HAP-1 (cell line): ENCODE data around the gene LINC00305.

Experiments used
- DNase-seq, 2 experiments: peaks; one replicate each; pipeline ENCODE4 v3.0.0-alpha.2; 2016 to 2020; ENCODE audit warnings: low spot score in 2 of 2
- H3K27me3 ChIP-seq: fragments of 250-450 bp; sonication (Bioruptor Pico); 2 replicates; pipeline ENCODE4 v1.5.1; 2020; ENCODE audit warnings: low read depth, mild to moderate bottlenecking, moderate library complexity
- H3K36me3 ChIP-seq: fragments of 250-450 bp; sonication (Bioruptor Pico); replicated peaks from 2 replicates; pipeline ENCODE4 v1.5.1; 2020; ENCODE audit warnings: mild to moderate bottlenecking
- H3K4me1 ChIP-seq: fragments of 250-450 bp; sonication (Bioruptor Pico); 2 replicates; pipeline ENCODE4 v1.5.1; 2020; ENCODE audit warnings: mild to moderate bottlenecking
- H3K4me3 ChIP-seq: fragments of 250-450 bp; sonication (Bioruptor Pico); 2 replicates; pipeline ENCODE4 v1.5.1; 2020; ENCODE audit warnings: mild to moderate bottlenecking, moderate library complexity
- H3K9me3 ChIP-seq: fragments of 250-450 bp; sonication (Bioruptor Pico); 2 replicates; pipeline ENCODE4 v1.5.1; 2020; ENCODE audit warnings: mild to moderate bottlenecking, moderate library complexity
- in situ Hi-C: fragments of 300-500 bp; cut with MboI; formaldehyde crosslinking; loops from 3 replicates; pipeline ENCODE4 v1.14.3; 2020; ENCODE audit warnings: low sequenced_read_pairs, inconsistent platforms, mixed read lengths

Gene LINC00305

DNA sequence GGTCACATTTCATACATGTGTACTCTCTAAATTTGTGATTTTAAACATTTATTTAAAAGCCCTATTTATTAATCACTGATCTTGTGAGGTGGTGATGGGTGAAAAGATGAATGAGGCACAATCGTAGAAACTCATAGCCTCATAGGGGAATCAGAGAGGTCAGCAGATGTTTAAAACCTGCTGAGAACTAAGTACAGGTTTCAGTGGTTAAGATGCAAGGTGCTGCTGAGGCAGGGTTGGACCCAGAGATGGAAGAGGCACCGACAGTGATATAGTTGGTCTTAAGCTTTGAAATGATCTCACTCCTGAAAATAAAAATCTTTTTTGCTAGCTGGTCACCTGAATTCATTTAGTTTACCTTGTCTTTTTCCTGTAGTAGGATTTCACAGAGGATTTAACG, 49.6 kb downstream of the LINC00305 start:
- Histone ChIP-seq H3K4me3 (no peak overlapping the region), H3K27me3 (no peaks in the 10 kb centered on the region), H3K4me1 (peaks cover 3% of the 10 kb centered on the region; the same call in 1 of the 2 replicates), H3K9me3 (no peaks in the 10 kb centered on the region), H3K36me3 (no peaks in the 10 kb centered on the region)
- DNase-seq = no peak
- in situ Hi-C loops = no loop called here

DNA sequence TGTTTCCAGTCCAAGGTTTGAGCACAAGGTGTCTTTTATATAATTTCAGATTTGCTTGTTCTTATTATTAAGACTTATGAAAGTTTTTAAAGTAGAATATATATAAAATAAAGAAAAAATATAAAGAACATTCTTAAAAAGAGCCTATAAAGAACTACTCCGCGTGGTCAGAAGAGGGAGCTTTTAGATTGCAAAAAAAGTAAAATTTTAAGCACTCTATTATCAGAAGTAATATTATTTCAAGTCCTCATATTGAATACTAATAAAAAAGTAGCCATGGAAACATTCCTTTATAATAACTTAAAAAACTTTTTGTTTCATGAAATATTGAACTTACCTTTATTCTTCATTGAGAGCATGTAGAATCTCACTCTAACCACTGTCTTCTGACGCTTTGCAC, 51.4 kb downstream of the LINC00305 start:
- H3K4me1 ChIP-seq = no peaks in the 10 kb centered on the region; the same call in 1 of the 2 replicates
- H3K36me3 ChIP-seq = no peaks in the 10 kb centered on the region
- no peaks in the 10 kb centered on the region for H3K9me3 ChIP-seq
- in situ Hi-C loops = no loop called here
- H3K4me3 ChIP-seq = no peak overlapping the region
- no peaks in the 10 kb centered on the region for H3K27me3 ChIP-seq
- peak in 1 of 2 experiments; percentile 27 for DNase-seq

GRCh38 chr18:64095056-64095455, 53.8 kb downstream of the LINC00305 start:
- no peak for DNase-seq
- Histone ChIP-seq H3K9me3 (no peaks in the 10 kb centered on the region), H3K4me3 (no peak overlapping the region), H3K36me3 (no peaks in the 10 kb centered on the region), H3K27me3 (no peaks in the 10 kb centered on the region), H3K4me1 (no peaks in the 10 kb centered on the region; the same call in 1 of the 2 replicates)
- in situ Hi-C loops = no loop called here

GRCh38 chr18:64094210-64094609, 54.7 kb downstream of the LINC00305 start:
- H3K9me3 ChIP-seq = no peaks in the 10 kb centered on the region
- H3K27me3 ChIP-seq = no peaks in the 10 kb centered on the region
- H3K4me1 ChIP-seq = no peaks in the 10 kb centered on the region
- DNase-seq = no peak
- H3K36me3 ChIP-seq = no peaks in the 10 kb centered on the region
- in situ Hi-C loops = no loop called here
- no peak overlapping the region for H3K4me3 ChIP-seq

DNA sequence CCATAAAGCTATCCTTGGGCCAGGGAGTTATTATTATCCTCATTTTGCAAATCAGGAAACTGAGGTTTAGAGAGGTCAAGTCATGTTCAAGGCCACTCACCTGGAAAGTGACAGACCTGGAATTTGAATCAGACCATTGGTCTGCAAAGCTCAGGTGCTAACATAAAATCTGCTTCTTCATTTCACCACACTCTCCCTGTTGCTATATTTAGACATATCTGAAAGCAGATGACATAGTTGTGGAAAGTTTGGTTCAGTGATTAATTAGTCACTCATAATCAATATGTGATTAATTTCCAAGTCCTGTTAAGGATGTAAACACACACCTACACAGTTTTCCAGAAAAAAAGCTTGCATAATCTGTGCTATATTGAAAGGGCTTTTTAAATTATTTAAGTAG, 57.4 kb downstream of the LINC00305 start:
- in situ Hi-C loops = no loop called here
- H3K9me3 ChIP-seq = no peaks in the 10 kb centered on the region
- H3K4me1 ChIP-seq = no peaks in the 10 kb centered on the region
- H3K27me3 ChIP-seq = no peaks in the 10 kb centered on the region
- no peak overlapping the region for H3K4me3 ChIP-seq
- no peak for DNase-seq
- H3K36me3 ChIP-seq = no peaks in the 10 kb centered on the region

DNA sequence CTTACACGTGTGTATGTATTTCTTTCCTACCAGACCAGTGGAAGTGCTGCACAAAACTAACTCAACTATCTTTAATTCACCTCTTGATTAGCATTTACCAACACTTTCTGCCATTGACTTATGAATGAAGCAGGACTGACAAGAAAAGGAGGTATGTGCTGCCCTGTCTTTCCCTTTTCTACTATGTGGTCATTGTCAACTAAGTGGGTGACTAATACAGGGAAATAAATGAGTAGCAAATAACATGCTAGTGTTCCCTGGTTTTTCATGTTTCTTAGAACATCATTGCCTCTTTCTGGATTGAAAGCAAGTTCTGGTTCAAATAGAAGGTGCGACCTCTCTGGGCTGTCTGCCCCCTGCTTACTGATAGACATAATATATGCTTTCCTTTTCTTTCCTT, 58.0 kb downstream of the LINC00305 start:
- no peaks in the 10 kb centered on the region for H3K27me3 ChIP-seq
- no peaks in the 10 kb centered on the region for H3K36me3 ChIP-seq
- H3K4me3 ChIP-seq = no peak overlapping the region
- no peaks in the 10 kb centered on the region for H3K4me1 ChIP-seq
- no peak for DNase-seq
- H3K9me3 ChIP-seq = no peaks in the 10 kb centered on the region
- in situ Hi-C loops = no loop called here

DNA sequence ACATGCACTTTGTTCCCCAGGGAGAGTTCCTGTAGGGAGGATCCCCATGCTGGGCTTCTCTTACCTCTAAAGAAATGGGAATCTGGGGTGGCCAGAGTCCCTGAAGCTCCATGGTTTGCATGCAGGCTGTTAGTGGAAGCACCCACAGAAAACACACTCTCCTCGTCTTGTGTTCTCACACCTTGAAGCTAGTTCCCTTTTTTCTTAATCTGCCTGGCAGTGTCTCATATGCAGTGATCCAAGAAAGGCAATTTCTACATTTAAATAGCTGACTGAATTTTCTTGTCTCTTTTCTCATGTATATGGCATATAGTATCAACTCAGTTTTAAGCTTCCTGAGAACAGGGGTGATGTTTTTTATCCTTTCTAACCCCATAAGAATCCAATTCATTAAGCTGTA, 65.0 kb downstream of the LINC00305 start:
- H3K4me3 ChIP-seq = no peak overlapping the region
- H3K36me3 ChIP-seq = no peaks in the 10 kb centered on the region
- H3K9me3 ChIP-seq = no peaks in the 10 kb centered on the region
- no peaks in the 10 kb centered on the region for H3K27me3 ChIP-seq
- no peaks in the 10 kb centered on the region for H3K4me1 ChIP-seq
- DNase-seq = no peak
- in situ Hi-C loops = no loop called here

DNA sequence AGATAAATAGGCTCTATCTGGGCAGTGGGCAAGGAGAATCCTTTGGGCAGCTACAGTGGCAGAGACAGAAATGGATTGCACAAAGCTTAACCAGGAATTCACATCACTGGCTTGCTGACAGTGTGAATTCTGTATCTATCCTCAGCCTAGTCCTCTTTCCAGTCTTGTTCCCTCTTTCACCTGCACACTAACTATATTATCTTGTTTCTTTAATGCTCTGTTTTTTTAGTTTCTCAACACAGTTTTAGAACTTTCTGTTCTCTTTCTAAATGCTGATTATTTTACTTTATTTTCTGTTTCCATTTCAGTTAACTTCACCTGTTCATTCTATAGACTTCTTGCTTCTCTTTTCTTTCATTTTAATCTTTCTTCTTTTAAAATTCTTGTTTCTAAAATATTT, 66.4 kb downstream of the LINC00305 start:
- no peaks in the 10 kb centered on the region for H3K27me3 ChIP-seq
- in situ Hi-C loops = no loop called here
- no peak for DNase-seq

DNA sequence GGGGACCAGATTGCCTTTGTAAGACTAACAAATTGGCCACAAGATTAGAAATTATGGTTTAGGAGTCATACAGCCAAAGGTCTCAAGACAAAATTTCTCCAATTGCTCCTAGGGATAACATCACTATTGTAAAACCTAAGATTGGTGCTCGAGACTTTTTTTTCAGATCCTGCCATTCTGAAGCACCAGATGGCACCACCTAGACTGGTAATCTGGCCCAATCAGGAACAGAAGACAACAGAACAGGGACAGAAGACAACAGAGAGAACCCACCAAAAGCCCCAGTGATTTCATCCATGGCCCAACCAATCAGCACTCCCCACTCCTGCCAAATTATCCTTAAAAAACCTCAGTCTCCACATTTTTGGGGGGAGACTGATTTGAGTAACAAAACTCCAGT, 66.8 kb downstream of the LINC00305 start:
- no peak for DNase-seq
- in situ Hi-C loops = no loop called here
- Histone ChIP-seq H3K4me1 (no peaks in the 10 kb centered on the region), H3K27me3 (no peaks in the 10 kb centered on the region), H3K4me3 (no peak overlapping the region), H3K36me3 (no peaks in the 10 kb centered on the region), H3K9me3 (no peaks in the 10 kb centered on the region)

More for the DNA sequence above, 66.4 kb downstream of the LINC00305 start:
- Histone ChIP-seq H3K4me1 (no peaks in the 10 kb centered on the region), H3K9me3 (no peaks in the 10 kb centered on the region), H3K36me3 (no peaks in the 10 kb centered on the region), H3K4me3 (no peak overlapping the region)

DNA sequence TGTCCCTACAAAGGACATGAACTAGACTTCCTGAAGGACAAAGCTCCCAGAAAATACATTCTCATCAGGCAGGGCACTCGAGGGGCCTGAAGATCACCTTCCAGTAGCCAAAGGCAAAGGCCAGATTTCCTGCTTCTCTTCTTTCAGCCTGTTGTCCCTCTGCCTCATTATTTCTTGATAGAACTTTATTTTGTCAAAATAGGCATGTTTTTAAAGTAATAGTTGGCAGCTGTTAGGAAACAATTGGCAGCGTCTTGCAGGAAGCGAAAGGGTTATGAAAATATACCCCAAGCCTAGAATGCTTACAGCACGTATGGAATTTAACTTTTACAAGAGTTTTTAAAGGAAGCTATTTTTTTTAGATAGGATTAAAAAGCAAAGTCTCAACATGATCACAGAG, 74.9 kb downstream of the LINC00305 start:
- H3K36me3 ChIP-seq = no peaks in the 10 kb centered on the region
- no peak for DNase-seq
- in situ Hi-C loops = no loop called here
- no peaks in the 10 kb centered on the region for H3K27me3 ChIP-seq
- H3K4me1 ChIP-seq = no peaks in the 10 kb centered on the region
- H3K9me3 ChIP-seq = no peaks in the 10 kb centered on the region
- no peak overlapping the region for H3K4me3 ChIP-seq

DNA sequence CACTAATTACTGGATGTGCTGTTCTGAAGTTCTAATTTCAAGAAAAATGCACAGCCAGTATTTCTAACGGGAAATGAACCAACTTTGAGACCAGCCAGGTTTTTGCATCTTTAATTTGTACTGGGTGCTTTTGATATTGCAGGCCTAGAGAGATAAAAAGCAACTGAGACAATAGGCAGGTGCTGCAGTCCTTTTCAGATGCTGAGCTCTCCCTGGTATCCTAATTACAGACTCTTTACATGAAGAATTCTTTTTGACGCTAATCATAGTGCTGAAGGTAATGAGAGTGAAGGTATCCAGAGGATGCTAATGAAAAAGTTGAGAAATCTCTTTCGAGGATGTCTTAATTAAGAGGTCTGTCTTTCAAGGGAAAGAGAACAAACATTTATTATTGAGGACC, 93.9 kb downstream of the LINC00305 start:
- Histone ChIP-seq H3K9me3 (no peaks in the 10 kb centered on the region), H3K27me3 (no peaks in the 10 kb centered on the region), H3K4me1 (no peaks in the 10 kb centered on the region), H3K4me3 (no peak overlapping the region), H3K36me3 (no peaks in the 10 kb centered on the region)
- in situ Hi-C loops = no loop called here
- no peak for DNase-seq

- Histone ChIP-seq H3K36me3 (no peaks in the 10 kb centered on the region), H3K4me3 (no peak overlapping the region), H3K9me3 (no peaks in the 10 kb centered on the region), H3K27me3 (no peaks in the 10 kb centered on the region), H3K4me1 (no peaks in the 10 kb centered on the region)
- no peak for DNase-seq
- in situ Hi-C loops = no loop called here
These were observed 95.6 kb downstream of the LINC00305 start for GRCh38 chr18:64053246-64053645.

DNA sequence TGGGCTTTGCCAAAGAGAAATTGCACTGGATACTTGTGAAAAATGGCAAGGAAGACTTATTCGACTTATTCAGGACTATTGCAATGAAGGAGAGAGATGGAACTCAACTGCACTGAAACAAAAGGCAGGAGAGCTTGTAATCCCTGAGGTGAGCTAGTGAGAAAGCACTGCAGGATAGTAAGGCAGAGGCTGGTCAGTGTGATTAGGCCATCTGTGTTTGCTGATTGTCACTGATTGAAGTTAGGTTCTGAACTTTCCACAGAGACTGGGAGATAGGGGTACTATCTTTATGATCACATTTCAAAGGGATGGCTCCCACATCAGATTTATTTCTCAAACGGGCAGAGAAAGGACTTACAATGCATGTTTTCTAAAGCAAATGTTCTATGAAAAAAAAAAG, 96.1 kb downstream of the LINC00305 start:
- Histone ChIP-seq H3K4me3 (no peak overlapping the region), H3K9me3 (no peaks in the 10 kb centered on the region), H3K4me1 (no peaks in the 10 kb centered on the region), H3K27me3 (no peaks in the 10 kb centered on the region), H3K36me3 (no peaks in the 10 kb centered on the region)
- in situ Hi-C loops = no loop called here
- DNase-seq = no peak

- DNase-seq = no peak
- Histone ChIP-seq H3K4me1 (no peaks in the 10 kb centered on the region), H3K36me3 (no peaks in the 10 kb centered on the region), H3K9me3 (no peaks in the 10 kb centered on the region; the same call in 1 of the 2 replicates), H3K27me3 (no peaks in the 10 kb centered on the region), H3K4me3 (no peak overlapping the region)
- in situ Hi-C loops = no loop called here
These were observed 104.3 kb downstream of the LINC00305 start for GRCh38 chr18:64044616-64045015.

- H3K9me3 ChIP-seq = no peaks in the 10 kb centered on the region; the same call in 1 of the 2 replicates
- no peaks in the 10 kb centered on the region for H3K36me3 ChIP-seq
- H3K4me3 ChIP-seq = no peak overlapping the region
- in situ Hi-C loops = no loop called here
- no peaks in the 10 kb centered on the region for H3K27me3 ChIP-seq
- no peak for DNase-seq
- no peaks in the 10 kb centered on the region for H3K4me1 ChIP-seq
These were observed 106.0 kb downstream of the LINC00305 start for GRCh38 chr18:64042728-64043358.
